ENCODE data around the gene VAMP2. TPM values are rescaled to one million over a fixed set of nuclear protein-coding genes. Genes with fewer than 3 reads are reported as not detected.

Gene VAMP2
- total RNA-seq, 1 experiment from 2014 or later, result 22.1 TPM

- Mint-ChIP-seq H3K4me3 (ENCODE audit: low read depth, unreplicated experiment) (no peak overlapping the region), H3K36me3 (ENCODE audit: insufficient read depth, unreplicated experiment) (peaks cover 29% of the 10 kb centered on the region)
Observed at GRCh38 chr17:8142158-8142886, 20.4 kb downstream of the VAMP2 start.

GRCh38 chr17:8141741-8142140, 21.0 kb downstream of the VAMP2 start:
- Mint-ChIP-seq H3K27ac (ENCODE audit: unreplicated experiment) (no peak overlapping the region), H3K4me1 (ENCODE audit: low read depth, unreplicated experiment) (no peaks in the 10 kb centered on the region), H3K9me3 (ENCODE audit: low read depth, unreplicated experiment) (no peaks in the 10 kb centered on the region), H3K36me3 (ENCODE audit: insufficient read depth, unreplicated experiment) (peaks cover 23% of the 10 kb centered on the region), H3K4me3 (ENCODE audit: low read depth, unreplicated experiment) (no peak overlapping the region), H3K27me3 (ENCODE audit: unreplicated experiment) (no peaks in the 10 kb centered on the region)
- BruUV-seq (replicated peaks), result no TSS peak
- TF ChIP-seq CTCF (IDR thresholded peaks at IDR 0.05; ENCODE audit: unreplicated experiment), result no peak
- CTCF ChIA-PET, result interaction anchor here (0.9 kb wide), 1 partner anchor 20 kb away, joined by 4 read pairs; no protein-coding TSS in a partner anchor
- DNase-seq, result no peak
- intact Hi-C loops (cut with micrococcal nuclease; ENCODE audit: unreplicated experiment), result no loop called here

More at GRCh38 chr17:8142158-8142886, 20.4 kb downstream of the VAMP2 start:
- CTCF ChIA-PET, result no interaction called here
- no peaks in the 10 kb centered on the region for H3K27me3 Mint-ChIP-seq (ENCODE audit: unreplicated experiment)
- H3K4me1 Mint-ChIP-seq (ENCODE audit: low read depth, unreplicated experiment), result no peaks in the 10 kb centered on the region
- BruUV-seq (replicated peaks), result no TSS peak
- intact Hi-C loops (cut with micrococcal nuclease; ENCODE audit: unreplicated experiment), result no loop called here
- no peak overlapping the region for H3K27ac Mint-ChIP-seq (ENCODE audit: unreplicated experiment)
- no peaks in the 10 kb centered on the region for H3K9me3 Mint-ChIP-seq (ENCODE audit: low read depth, unreplicated experiment)
- no peak for DNase-seq
- TF ChIP-seq CTCF (IDR thresholded peaks at IDR 0.05; ENCODE audit: unreplicated experiment), result no peak

GRCh38 chr17:8141045-8141444, 21.7 kb downstream of the VAMP2 start:
- CTCF ChIA-PET, result interaction anchor here (0.9 kb wide), 1 partner anchor 19 kb away, joined by 4 read pairs; no protein-coding TSS in a partner anchor
- Mint-ChIP-seq H3K9me3 (ENCODE audit: low read depth, unreplicated experiment) (no peaks in the 10 kb centered on the region), H3K4me3 (ENCODE audit: low read depth, unreplicated experiment) (no peak overlapping the region), H3K4me1 (ENCODE audit: low read depth, unreplicated experiment) (no peaks in the 10 kb centered on the region), H3K27me3 (ENCODE audit: unreplicated experiment) (no peaks in the 10 kb centered on the region), H3K27ac (ENCODE audit: unreplicated experiment) (no peak overlapping the region), H3K36me3 (ENCODE audit: insufficient read depth, unreplicated experiment) (peaks cover 21% of the 10 kb centered on the region)
- no TSS peak for BruUV-seq (replicated peaks)
- TF ChIP-seq CTCF (IDR thresholded peaks at IDR 0.05; ENCODE audit: unreplicated experiment), result no peak
- intact Hi-C loops (cut with micrococcal nuclease; ENCODE audit: unreplicated experiment), result no loop called here
- DNase-seq, result no peak

GRCh38 chr17:8140065-8141029, 22.4 kb downstream of the VAMP2 start:
- Mint-ChIP-seq H3K27me3 (ENCODE audit: unreplicated experiment) (no peaks in the 10 kb centered on the region), H3K36me3 (ENCODE audit: insufficient read depth, unreplicated experiment) (peaks cover 20% of the 10 kb centered on the region), H3K4me3 (ENCODE audit: low read depth, unreplicated experiment) (no peak overlapping the region), H3K9me3 (ENCODE audit: low read depth, unreplicated experiment) (no peaks in the 10 kb centered on the region), H3K27ac (ENCODE audit: unreplicated experiment) (no peak overlapping the region), H3K4me1 (ENCODE audit: low read depth, unreplicated experiment) (no peaks in the 10 kb centered on the region)
- intact Hi-C loops (cut with micrococcal nuclease; ENCODE audit: unreplicated experiment), result no loop called here
- no TSS peak for BruUV-seq (replicated peaks)
- CTCF ChIA-PET, result interaction anchor here (0.9 kb wide), 1 partner anchor 18 kb away, joined by 4 read pairs; no protein-coding TSS in a partner anchor
- no peak for TF ChIP-seq CTCF (IDR thresholded peaks at IDR 0.05; ENCODE audit: unreplicated experiment)
- DNase-seq, result no peak
